CD4-positive, alpha-beta T cell treated with Interleukin-4 for 1 hour (primary cell): ENCODE data around the gene GNL3L.
A peak's percentile ranks its signal among the peaks of the same experiment; 100 is the strongest.
"Not testable (repeated sequence)": the region's sequence is repeated elsewhere in the genome, so short reads cannot be mapped to it uniquely, and the experiment has no call there.

Experiments
- DNase-seq, 2 donors: peaks; one replicate each; pipeline ENCODE4 v3.0.0-alpha.2; 2020 to 2022

Gene GNL3L

DNA sequence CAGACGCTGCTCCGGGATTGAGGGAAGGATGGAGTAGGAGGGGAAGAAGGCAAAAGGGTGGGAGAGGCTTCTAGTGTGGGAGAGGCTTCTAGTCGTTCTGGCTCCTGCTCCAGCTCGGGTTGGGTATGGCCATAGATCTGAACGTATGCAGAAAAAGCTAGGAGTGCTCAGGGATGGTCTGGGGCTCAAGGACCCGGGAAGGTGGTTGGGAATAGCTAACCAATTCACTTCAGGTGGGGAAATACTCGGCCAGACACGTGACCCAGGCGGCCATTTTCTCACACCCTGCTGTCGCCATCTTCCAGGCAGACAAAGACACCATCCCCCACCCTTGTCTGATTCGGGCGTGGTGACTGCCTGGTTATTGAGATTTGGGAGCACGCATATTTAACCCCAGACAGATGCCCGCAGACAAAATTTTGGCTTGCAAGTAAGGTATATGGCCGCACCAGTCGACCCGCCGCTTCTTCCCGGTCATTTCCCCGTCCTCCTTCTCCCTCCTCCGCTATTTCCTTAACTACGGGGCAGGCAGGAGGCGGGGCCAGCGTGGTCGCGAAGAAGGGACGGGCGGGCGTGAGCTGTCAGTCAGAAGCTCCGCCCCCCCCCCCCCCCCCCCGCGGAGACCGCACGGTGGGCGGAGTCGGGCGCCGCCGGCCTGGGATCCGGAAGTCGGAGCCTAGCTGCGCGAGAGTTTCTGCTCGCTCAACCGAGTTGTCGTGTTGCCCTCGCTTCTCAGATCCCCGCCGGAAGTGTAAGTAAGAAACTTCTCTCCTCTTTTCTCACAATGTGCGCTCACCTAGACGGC is at the start of gene GNL3L:
Gene GNL3L (plus strand): TSS at position 668 of the 805 bp plus-strand sequence. CDS start 2,348 bp downstream, outside the sequence.
- DNase-seq: peak; percentile 88 to 89

- DNase-seq: no peak
Observed at GRCh38 chrX:54482839-54483593, 47.0 kb upstream of the GNL3L start.

- DNase-seq: no peak
Observed at GRCh38 chrX:54483946-54484345, 46.1 kb upstream of the GNL3L start.

DNA sequence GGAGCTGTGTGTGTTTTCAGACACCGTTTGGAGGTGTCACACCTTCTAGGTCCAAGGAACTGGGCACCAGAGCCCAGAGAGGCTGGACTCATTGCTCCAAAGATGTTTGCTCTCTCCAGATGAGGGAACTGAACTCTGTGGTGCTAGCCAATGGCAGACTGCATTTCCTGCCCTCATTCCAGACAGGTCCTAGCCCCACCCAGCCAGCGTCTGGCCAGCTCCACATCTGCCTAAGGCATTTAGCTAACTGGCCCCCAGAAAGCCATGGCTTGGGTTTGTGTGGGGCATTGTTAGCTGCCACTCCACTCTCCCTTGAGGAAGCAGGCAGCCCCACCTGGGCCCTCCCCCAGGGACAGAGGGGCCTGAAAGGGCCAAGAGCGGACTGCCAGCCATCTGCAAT is 45.4 kb upstream of the GNL3L start:
- no peak for DNase-seq

DNA sequence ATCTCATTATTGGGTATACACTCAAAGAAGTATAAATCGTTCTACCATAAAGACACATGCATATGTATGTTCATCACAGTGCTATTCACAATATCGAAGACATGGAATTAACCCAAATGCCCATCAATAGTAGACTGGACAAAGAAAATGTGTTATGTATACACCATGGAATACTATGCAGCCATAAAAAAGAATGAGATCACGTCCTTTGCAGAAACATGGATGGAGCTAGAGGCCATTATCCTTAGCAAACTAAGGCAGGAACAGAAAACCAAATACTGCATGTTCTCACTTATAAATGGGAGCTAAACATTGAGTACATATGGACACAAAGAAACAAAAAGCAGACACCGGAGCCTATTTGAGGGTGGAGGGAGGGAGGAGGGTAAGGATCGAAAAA is 40.2 kb upstream of the GNL3L start:
- DNase-seq: not testable (repeated sequence)

DNA sequence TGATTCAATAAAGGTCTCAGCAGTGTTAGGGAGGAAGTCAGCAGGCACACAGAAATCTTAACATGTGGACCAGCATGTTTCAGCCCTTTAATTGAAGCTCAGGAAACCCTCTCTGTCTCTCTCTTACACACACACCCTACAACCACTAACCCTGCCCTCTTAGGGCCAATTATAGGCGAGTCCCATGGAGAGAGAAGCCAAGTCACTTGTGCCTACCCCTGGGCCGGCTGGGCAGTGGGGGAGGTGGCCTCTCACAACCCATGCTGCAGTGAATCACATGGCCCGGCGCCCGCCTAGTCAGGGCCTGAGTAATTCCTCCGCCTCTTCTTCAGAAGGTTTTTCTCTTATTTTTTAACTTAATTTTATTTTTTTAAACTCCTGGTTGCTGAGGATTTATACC is 37.7 kb upstream of the GNL3L start:
- no peak for DNase-seq

DNA sequence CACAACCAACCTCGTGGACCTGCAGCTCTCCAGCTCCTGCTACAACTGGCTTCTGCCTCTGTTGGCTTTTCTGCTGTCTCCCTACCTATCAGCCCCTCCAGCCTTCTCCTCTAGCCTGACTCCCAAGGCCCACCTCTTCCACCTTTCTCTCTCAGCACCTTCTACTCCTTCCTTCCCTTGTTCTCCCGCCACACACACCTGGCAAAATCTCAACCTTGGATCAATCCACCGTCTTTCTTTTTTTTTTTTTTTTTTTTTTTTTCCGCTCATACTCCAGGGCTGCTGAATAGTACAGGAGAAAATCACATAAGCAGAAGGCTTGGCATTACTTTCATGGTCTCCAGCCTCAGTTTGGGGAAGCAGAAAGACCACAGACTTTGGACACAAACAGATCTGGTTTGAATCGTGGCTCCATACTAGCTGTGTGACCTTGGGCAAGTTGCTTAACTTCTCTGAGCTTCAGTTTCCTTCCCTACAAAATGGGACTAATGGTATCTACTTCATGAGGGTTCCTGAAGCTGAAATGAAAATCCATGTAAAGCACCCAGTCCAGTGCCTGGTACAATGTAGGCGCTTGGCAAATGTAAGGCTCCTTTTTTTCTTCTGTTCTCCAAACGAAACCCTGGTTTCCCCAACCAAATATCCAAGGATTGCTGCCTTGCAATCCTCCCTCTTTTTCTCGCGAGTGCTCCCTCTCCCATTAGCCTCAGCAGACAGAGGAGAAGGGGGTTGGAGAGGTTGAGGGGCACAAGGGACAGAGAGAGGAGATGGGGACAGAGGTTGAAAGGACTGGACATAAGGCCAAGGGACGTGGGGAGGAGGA is 35.6 kb upstream of the GNL3L start:
- DNase-seq: no peak

GRCh38 chrX:54494989-54495813 is 34.8 kb upstream of the GNL3L start:
- DNase-seq: no peak

- DNase-seq: peak in 1 of 2 donors; percentile 28
Observed at GRCh38 chrX:54495814-54496516, 34.1 kb upstream of the GNL3L start, which contains the start of gene FGD1. FGD1 (minus strand) TSS chrX:54496234; CDS start chrX:54495432, 802 bp downstream.

GRCh38 chrX:54496517-54496852 is 33.5 kb upstream of the GNL3L start:
- DNase-seq: no peak

- no peak for DNase-seq
Observed at GRCh38 chrX:54496936-54497335, 33.1 kb upstream of the GNL3L start.

GRCh38 chrX:54509400-54509799 is 20.6 kb upstream of the GNL3L start:
- no peak for DNase-seq

DNA sequence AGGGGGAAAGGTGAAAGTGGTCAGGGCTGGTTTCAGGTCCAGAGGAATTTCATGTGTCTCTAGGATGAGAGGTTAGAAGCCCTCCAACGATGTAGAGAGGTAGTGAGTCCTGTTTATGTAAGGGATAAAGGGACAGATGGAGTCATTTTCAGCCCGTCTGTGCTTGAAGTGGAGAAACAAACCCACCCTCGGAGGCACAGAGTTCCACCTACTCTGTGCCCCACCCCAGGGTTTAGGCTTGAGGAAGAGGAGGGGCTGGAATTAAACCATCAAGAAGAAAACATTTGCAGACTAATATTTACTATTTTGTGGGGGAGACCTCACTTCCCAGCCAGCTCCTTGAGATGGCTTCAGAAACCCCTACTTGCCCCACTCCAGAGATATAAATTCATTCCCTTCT is 868 bp upstream of the GNL3L start:
- no peak for DNase-seq

DNA sequence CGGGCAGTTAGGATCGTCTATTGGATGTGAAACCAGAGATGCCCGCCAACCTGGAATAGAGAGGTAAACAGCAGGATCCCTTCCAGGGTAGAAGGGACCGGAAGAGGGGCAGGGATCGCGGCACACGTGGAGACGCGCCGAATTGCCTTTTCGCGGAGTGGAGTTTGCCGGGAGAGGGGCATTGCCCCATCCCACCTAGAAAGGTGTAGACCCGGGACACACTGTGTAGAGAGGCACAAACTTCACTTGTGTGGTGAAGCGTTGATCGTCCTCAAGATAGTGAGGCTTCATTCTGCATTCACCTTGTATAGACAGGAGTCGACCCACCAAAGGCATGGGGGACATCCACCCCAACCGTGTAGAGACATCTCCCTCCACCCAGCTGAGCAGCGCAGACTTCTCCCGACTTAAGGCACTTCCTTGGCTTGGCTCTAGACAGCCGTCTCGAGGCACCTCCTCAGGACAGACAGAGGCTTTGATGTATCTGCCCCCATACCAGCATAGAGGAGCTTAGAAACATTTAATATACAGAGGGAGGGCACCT is 410 bp downstream of the GNL3L start:
- DNase-seq: peak in 1 of 2 donors; percentile 9

- no peak for DNase-seq
Observed at GRCh38 chrX:54534271-54534670, 4.3 kb downstream of the GNL3L start.

- no peak for DNase-seq
Observed at GRCh38 chrX:54540289-54540688, 10.3 kb downstream of the GNL3L start.

- not testable (repeated sequence) for DNase-seq
Observed at GRCh38 chrX:54542239-54542638, 12.2 kb downstream of the GNL3L start.

GRCh38 chrX:54550821-54551220 is 20.8 kb downstream of the GNL3L start:
- no peak for DNase-seq

- no peak for DNase-seq
Observed at GRCh38 chrX:54551801-54552200, 21.8 kb downstream of the GNL3L start.

- not testable (repeated sequence) for DNase-seq
Observed at GRCh38 chrX:54555006-54555405, 25.0 kb downstream of the GNL3L start.

GRCh38 chrX:54560411-54560810 is 30.4 kb downstream of the GNL3L start:
- no peak for DNase-seq
